Activated CD4-positive, alpha-beta T cell treated with anti-CD3 and anti-CD28 coated beads, Interleukin-2, amount 50 U/mL, for 1 hour (primary cell): ENCODE data around the gene TMC2.
"Not testable (repeated sequence)": the region's sequence is repeated elsewhere in the genome, so short reads cannot be mapped to it uniquely, and the experiment has no call there.

Source experiments
- DNase-seq: peaks from one replicate; pipeline ENCODE4 v3.0.0-alpha.2; 2020

The TMC2 gene

GRCh38 chr20:2536560-2536986, at the start of gene TMC2:
Gene TMC2 (plus strand): TSS chr20:2536573. CDS start chr20:2536622, 49 bp downstream.
- DNase-seq = no peak

GRCh38 chr20:2502808-2503384, 33.5 kb upstream of the TMC2 start:
- DNase-seq = not testable (repeated sequence)

- DNase-seq = not testable (repeated sequence)
Measured at GRCh38 chr20:2504803-2505202, 31.6 kb upstream of the TMC2 start.

- not testable (repeated sequence) for DNase-seq
Measured at GRCh38 chr20:2506426-2506825, 29.9 kb upstream of the TMC2 start.

- no peak for DNase-seq
Measured at GRCh38 chr20:2507464-2507863, 28.9 kb upstream of the TMC2 start.

- DNase-seq = no peak
Measured at GRCh38 chr20:2507875-2508630, 28.3 kb upstream of the TMC2 start.

GRCh38 chr20:2508631-2509467, 27.5 kb upstream of the TMC2 start, which contains the start of gene ZNF343:
Gene ZNF343 (minus strand): TSS chr20:2508915. CDS start chr20:2493895, 15,020 bp downstream.
- peak; percentile 72 for DNase-seq

- no peak for DNase-seq
Measured at GRCh38 chr20:2509468-2509781, 26.9 kb upstream of the TMC2 start.

GRCh38 chr20:2509794-2510193, 26.6 kb upstream of the TMC2 start:
- no peak for DNase-seq

- no peak for DNase-seq
Measured at GRCh38 chr20:2515203-2515602, 21.2 kb upstream of the TMC2 start.

- DNase-seq = no peak
Measured at GRCh38 chr20:2516399-2516798, 20.0 kb upstream of the TMC2 start.

- no peak for DNase-seq
Measured at GRCh38 chr20:2518096-2518495, 18.3 kb upstream of the TMC2 start.

GRCh38 chr20:2518558-2518957, 17.8 kb upstream of the TMC2 start:
- DNase-seq = no peak

GRCh38 chr20:2519115-2519809, 17.1 kb upstream of the TMC2 start:
- no peak for DNase-seq

GRCh38 chr20:2520617-2521016, 15.8 kb upstream of the TMC2 start:
- no peak for DNase-seq

- peak; percentile 45 for DNase-seq
Measured at GRCh38 chr20:2521369-2522305, 14.7 kb upstream of the TMC2 start.

- DNase-seq = not testable (repeated sequence)
Measured at GRCh38 chr20:2522826-2523429, 13.4 kb upstream of the TMC2 start.

GRCh38 chr20:2523919-2524708, 12.3 kb upstream of the TMC2 start:
- peak; percentile 92 for DNase-seq

GRCh38 chr20:2524709-2525506, 11.5 kb upstream of the TMC2 start:
- DNase-seq = peak; percentile 34

- not testable (repeated sequence) for DNase-seq
Measured at GRCh38 chr20:2526218-2526583, 10.2 kb upstream of the TMC2 start.
